PFSK-1 (cell line): ENCODE results near the gene CCR8.

Experiments used
- POLR2AphosphoS5 ChIP-seq: IDR thresholded peaks from 2 replicates; pipeline ENCODE4 v1.6.1; 2012; ENCODE audit warnings: low read depth, mild to moderate bottlenecking, control low read depth, low read length, moderate library complexity
- TAF1 ChIP-seq: IDR thresholded peaks from 2 replicates; pipeline ENCODE4 v1.6.1; 2012; ENCODE audit warnings: low read length, control low read depth, borderline replicate concordance; ENCODE audit not compliant: insufficient read depth

DNA sequence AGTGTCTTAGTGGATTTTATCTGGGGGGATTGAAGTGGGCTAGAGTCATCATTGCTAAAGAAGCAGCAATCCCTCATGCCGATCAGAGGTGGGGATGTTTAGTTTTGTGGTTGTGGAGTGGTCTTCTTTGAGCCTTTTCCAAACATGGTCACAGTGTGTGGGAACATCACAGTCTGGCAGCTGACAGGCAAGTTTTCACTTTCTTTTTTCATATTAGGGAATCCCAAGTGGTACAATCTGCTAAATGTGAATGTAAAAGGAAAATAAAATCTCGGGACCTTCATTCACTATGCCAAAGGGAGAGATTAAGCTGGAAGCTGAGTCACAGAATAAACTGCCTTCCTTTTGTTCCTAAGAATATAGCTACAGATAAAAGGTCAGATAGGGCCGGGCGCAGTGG lies 39.3 kb upstream of the CCR8 start:
- TF ChIP-seq TAF1 (no peak), POLR2AphosphoS5 (no peak)
